Panc1 (cell line): ENCODE results near the gene ADAMTS15.

Experiments
- POLR2AphosphoS5 ChIP-seq: IDR thresholded peaks from 2 replicates; pipeline ENCODE4 v1.6.1; 2012; ENCODE audit warnings: mild to moderate bottlenecking, low read depth, low read length, moderate library complexity
- SIN3A ChIP-seq: IDR thresholded peaks from 2 replicates; pipeline ENCODE4 v1.6.1; 2012; ENCODE audit warnings: low read depth, mild to moderate bottlenecking, low read length, moderate library complexity, borderline replicate concordance; ENCODE audit not compliant: insufficient read depth
- TCF7L2 ChIP-seq: IDR thresholded peaks from 2 replicates; pipeline ENCODE4 v1.6.1; 2011; ENCODE audit warnings: mild to moderate bottlenecking, low read depth, low read length, inconsistent platforms
- TF ChIP-seq, protein P1 (sequence below): fragments of 450-650 bp; IDR thresholded peaks from 2 replicates; pipeline ENCODE4 v1.5.1; 2017; ENCODE audit warnings: mild to moderate bottlenecking
- TF ChIP-seq, protein P2 (sequence below), 2 experiments: IDR thresholded peaks; 2 replicates each; pipeline ENCODE4 v1.6.1; 2011 to 2012; ENCODE audit warnings: low read depth in 2 of 2, control low read depth in 1 of 2, low read length in 1 of 2, mild to moderate bottlenecking in 1 of 2, moderate library complexity in 1 of 2; ENCODE audit not compliant: insufficient read depth in 1 of 2

DNA sequence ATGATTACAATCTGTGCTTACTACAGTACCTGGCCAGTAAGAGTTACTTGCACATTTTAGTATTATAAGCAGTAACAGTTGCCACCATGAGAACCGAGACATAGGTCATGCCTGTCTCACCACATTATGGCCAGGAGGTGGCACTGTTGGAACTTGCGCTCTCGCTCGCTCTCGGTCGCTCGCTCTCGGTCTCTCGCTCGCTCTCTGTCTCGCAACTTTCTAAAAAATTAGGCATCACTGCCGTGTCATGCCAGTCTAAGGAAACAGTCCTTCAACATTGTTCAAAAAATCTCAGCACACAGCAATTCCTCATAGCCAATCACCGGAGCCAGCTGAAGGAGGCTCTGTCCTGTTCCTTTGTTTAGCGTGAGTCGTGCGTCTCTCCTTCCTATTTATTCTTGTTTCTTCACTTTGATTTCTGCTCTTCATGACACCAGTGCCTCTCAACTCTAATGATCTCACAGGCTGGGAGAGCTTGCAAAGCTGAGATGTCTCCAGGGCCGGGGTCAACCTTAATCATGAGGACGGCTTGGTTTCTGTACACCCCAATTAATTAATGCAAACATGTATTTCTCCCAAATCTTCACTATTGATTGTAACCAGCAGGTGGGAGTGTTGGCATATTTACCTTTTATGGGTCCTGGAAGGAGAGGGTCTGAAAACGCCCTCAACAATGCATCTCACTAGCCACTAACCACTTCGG lies 13.8 kb upstream of the ADAMTS15 start:
- TF ChIP-seq, protein P1, sequence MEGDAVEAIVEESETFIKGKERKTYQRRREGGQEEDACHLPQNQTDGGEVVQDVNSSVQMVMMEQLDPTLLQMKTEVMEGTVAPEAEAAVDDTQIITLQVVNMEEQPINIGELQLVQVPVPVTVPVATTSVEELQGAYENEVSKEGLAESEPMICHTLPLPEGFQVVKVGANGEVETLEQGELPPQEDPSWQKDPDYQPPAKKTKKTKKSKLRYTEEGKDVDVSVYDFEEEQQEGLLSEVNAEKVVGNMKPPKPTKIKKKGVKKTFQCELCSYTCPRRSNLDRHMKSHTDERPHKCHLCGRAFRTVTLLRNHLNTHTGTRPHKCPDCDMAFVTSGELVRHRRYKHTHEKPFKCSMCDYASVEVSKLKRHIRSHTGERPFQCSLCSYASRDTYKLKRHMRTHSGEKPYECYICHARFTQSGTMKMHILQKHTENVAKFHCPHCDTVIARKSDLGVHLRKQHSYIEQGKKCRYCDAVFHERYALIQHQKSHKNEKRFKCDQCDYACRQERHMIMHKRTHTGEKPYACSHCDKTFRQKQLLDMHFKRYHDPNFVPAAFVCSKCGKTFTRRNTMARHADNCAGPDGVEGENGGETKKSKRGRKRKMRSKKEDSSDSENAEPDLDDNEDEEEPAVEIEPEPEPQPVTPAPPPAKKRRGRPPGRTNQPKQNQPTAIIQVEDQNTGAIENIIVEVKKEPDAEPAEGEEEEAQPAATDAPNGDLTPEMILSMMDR = peak; percentile 97
- TF ChIP-seq POLR2AphosphoS5 (no peak), TCF7L2 (no peak), SIN3A (no peak)
- TF ChIP-seq, protein P2, sequence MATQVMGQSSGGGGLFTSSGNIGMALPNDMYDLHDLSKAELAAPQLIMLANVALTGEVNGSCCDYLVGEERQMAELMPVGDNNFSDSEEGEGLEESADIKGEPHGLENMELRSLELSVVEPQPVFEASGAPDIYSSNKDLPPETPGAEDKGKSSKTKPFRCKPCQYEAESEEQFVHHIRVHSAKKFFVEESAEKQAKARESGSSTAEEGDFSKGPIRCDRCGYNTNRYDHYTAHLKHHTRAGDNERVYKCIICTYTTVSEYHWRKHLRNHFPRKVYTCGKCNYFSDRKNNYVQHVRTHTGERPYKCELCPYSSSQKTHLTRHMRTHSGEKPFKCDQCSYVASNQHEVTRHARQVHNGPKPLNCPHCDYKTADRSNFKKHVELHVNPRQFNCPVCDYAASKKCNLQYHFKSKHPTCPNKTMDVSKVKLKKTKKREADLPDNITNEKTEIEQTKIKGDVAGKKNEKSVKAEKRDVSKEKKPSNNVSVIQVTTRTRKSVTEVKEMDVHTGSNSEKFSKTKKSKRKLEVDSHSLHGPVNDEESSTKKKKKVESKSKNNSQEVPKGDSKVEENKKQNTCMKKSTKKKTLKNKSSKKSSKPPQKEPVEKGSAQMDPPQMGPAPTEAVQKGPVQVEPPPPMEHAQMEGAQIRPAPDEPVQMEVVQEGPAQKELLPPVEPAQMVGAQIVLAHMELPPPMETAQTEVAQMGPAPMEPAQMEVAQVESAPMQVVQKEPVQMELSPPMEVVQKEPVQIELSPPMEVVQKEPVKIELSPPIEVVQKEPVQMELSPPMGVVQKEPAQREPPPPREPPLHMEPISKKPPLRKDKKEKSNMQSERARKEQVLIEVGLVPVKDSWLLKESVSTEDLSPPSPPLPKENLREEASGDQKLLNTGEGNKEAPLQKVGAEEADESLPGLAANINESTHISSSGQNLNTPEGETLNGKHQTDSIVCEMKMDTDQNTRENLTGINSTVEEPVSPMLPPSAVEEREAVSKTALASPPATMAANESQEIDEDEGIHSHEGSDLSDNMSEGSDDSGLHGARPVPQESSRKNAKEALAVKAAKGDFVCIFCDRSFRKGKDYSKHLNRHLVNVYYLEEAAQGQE (IDR thresholded peaks at IDR 0.05; ENCODE audit: insufficient read depth in 1 of 2, low read depth in 2 of 2, low read length in 1 of 2) = no peak
